Neural crest cell (in vitro differentiated cells): Measurements from ENCODE around the gene PRSS21. TPM values are rescaled to one million over a fixed set of nuclear protein-coding genes. Genes with fewer than 3 reads are reported as not detected.

Experiments
- DNase-seq: peaks from one replicate; pipeline ENCODE4 v3.0.0; 2021; ENCODE audit warnings: low read depth, mixed read lengths, low spot score
- H3K27ac Mint-ChIP-seq: one replicate; pipeline ENCODE4 v1.8.0; 2021; ENCODE audit warnings: mild to moderate bottlenecking, mixed read lengths; ENCODE audit not compliant: unreplicated experiment
- H3K27me3 Mint-ChIP-seq: 2 replicates; pipeline ENCODE4 v1.8.0; 2021; ENCODE audit warnings: low read depth, mild to moderate bottlenecking, mixed read lengths
- H3K36me3 Mint-ChIP-seq: 2 replicates; pipeline ENCODE4 v1.8.0; 2021; ENCODE audit warnings: low read depth, mild to moderate bottlenecking, mixed read lengths
- H3K4me1 Mint-ChIP-seq: 2 replicates; pipeline ENCODE4 v1.8.0; 2021; ENCODE audit warnings: mixed read lengths
- H3K4me3 Mint-ChIP-seq: one replicate; pipeline ENCODE4 v1.8.0; 2021; ENCODE audit warnings: mild to moderate bottlenecking, mixed read lengths
- H3K9me3 Mint-ChIP-seq: 2 replicates; pipeline ENCODE4 v1.8.0; 2021; ENCODE audit warnings: mixed read lengths
- CTCF ChIP-seq: fragments of 200-600 bp; sonication (generic); conservative IDR thresholded peaks from 2 replicates; pipeline ENCODE4 v1.5.0; 2021; ENCODE audit warnings: antibody characterized with exemption, mild to moderate bottlenecking
- total RNA-seq: library from RNA; stranded (reverse); gene quantifications from 2 replicates; pipeline ENCODE4 v1.2.1, GENCODE V29; 2021

PRSS21 gene
- total RNA-seq, 1 donor from 2014 or later: not detected

- DNase-seq: no peak
- H3K27ac Mint-ChIP-seq: no peak overlapping the region
These were observed 18.8 kb downstream of the PRSS21 start for GRCh38 chr16:2835638-2836493.

GRCh38 chr16:2836646-2837508, 19.8 kb downstream of the PRSS21 start:
- Mint-ChIP-seq H3K9me3 (no peaks in the 10 kb centered on the region), H3K27ac (no peak overlapping the region), H3K27me3 (peaks cover 45% of the 10 kb centered on the region), H3K4me1 (peaks cover 9% of the 10 kb centered on the region), H3K4me3 (no peak overlapping the region), H3K36me3 (no peaks in the 10 kb centered on the region)
- DNase-seq: no peak
- no peak for TF ChIP-seq CTCF

More at GRCh38 chr16:2835638-2836493, 18.8 kb downstream of the PRSS21 start:
- H3K9me3 Mint-ChIP-seq: no peaks in the 10 kb centered on the region
- peaks cover 9% of the 10 kb centered on the region for H3K4me1 Mint-ChIP-seq
- H3K27me3 Mint-ChIP-seq: peaks cover 45% of the 10 kb centered on the region
- H3K4me3 Mint-ChIP-seq: no peak overlapping the region
- no peak for TF ChIP-seq CTCF
- H3K36me3 Mint-ChIP-seq: no peaks in the 10 kb centered on the region

- Mint-ChIP-seq H3K4me3 (no peak overlapping the region), H3K36me3 (no peaks in the 10 kb centered on the region), H3K4me1 (peaks cover 9% of the 10 kb centered on the region), H3K27ac (no peak overlapping the region), H3K9me3 (no peaks in the 10 kb centered on the region), H3K27me3 (peaks cover 47% of the 10 kb centered on the region)
- peak; percentile 87 for TF ChIP-seq CTCF
- DNase-seq: peak; percentile 58
These were observed 21.9 kb downstream of the PRSS21 start for GRCh38 chr16:2838928-2839327.

- no peak overlapping the region for H3K4me3 Mint-ChIP-seq
- no peaks in the 10 kb centered on the region for H3K36me3 Mint-ChIP-seq
- peaks cover 9% of the 10 kb centered on the region for H3K4me1 Mint-ChIP-seq
- H3K27ac Mint-ChIP-seq: no peak overlapping the region
- no peak for DNase-seq
- H3K9me3 Mint-ChIP-seq: no peaks in the 10 kb centered on the region
- TF ChIP-seq CTCF: no peak
- H3K27me3 Mint-ChIP-seq: peaks cover 49% of the 10 kb centered on the region
These were observed 22.8 kb downstream of the PRSS21 start for GRCh38 chr16:2839650-2840450.

- DNase-seq: no peak
- H3K4me1 Mint-ChIP-seq: peaks cover 9% of the 10 kb centered on the region
- H3K9me3 Mint-ChIP-seq: no peaks in the 10 kb centered on the region
- H3K4me3 Mint-ChIP-seq: no peak overlapping the region
- H3K27me3 Mint-ChIP-seq: peaks cover 50% of the 10 kb centered on the region
- no peak for TF ChIP-seq CTCF
- no peaks in the 10 kb centered on the region for H3K36me3 Mint-ChIP-seq
- H3K27ac Mint-ChIP-seq: no peak overlapping the region
These were observed 23.9 kb downstream of the PRSS21 start for GRCh38 chr16:2840914-2841313.
